Loucy (cell line): ENCODE data around the gene ADAM11.

ENCODE experiments used
- H2AFZ ChIP-seq: fragments of 200-600 bp; sonication (generic); 2 replicates; pipeline ENCODE4 v1.6.0; 2016; ENCODE audit warnings: antibody characterized with exemption, mild to moderate bottlenecking, low read length, moderate library complexity
- H3F3A ChIP-seq: fragments of 200-600 bp; 2 replicates; pipeline ENCODE4 v1.6.0; 2016; ENCODE audit warnings: antibody characterized with exemption, low read depth, mild to moderate bottlenecking
- H3K27me3 ChIP-seq: fragments of 200-600 bp; sonication (generic); 2 replicates; pipeline ENCODE4 v1.6.1; 2014; ENCODE audit warnings: low read length, mild to moderate bottlenecking; ENCODE audit not compliant: insufficient read depth, poor library complexity, severe bottlenecking
- H3K36me3 ChIP-seq: fragments of 200-600 bp; sonication (generic); 2 replicates; pipeline ENCODE4 v1.6.1; 2016; ENCODE audit warnings: low read length; ENCODE audit not compliant: insufficient read depth
- H3K4me1 ChIP-seq: fragments of 200-600 bp; sonication (generic); 2 replicates; pipeline ENCODE4 v1.5.1; 2014; ENCODE audit warnings: low read length, mild to moderate bottlenecking; ENCODE audit not compliant: insufficient read depth, poor library complexity, severe bottlenecking
- H3K4me2 ChIP-seq: fragments of 200-600 bp; sonication (generic); 2 replicates; pipeline ENCODE4 v1.6.0; 2014; ENCODE audit warnings: antibody characterized with exemption, low read length, low read depth, mild to moderate bottlenecking; ENCODE audit not compliant: poor library complexity, severe bottlenecking
- H3K4me3 ChIP-seq: fragments of 200-600 bp; sonication (generic); 2 replicates; pipeline ENCODE4 v1.5.1; 2014; ENCODE audit warnings: low read length, mild to moderate bottlenecking, mixed read lengths; ENCODE audit not compliant: poor library complexity, severe bottlenecking
- H3K79me2 ChIP-seq: fragments of 200-600 bp; sonication (generic); 2 replicates; pipeline ENCODE4 v1.6.1; 2014; ENCODE audit warnings: low read length; ENCODE audit not compliant: insufficient read depth
- H3K9ac ChIP-seq: fragments of 200-600 bp; sonication (generic); 2 replicates; pipeline ENCODE4 v1.6.0; 2014; ENCODE audit warnings: mild to moderate bottlenecking, low read depth, low read length, moderate library complexity; ENCODE audit not compliant: poor library complexity, severe bottlenecking
- H3K9me2 ChIP-seq: fragments of 200-600 bp; sonication (generic); replicated peaks from 2 replicates; pipeline ENCODE4 v1.6.1; 2016; ENCODE audit warnings: low read depth, low read length, mixed read lengths
- H3K9me3 ChIP-seq: fragments of 200-600 bp; sonication (generic); 2 replicates; pipeline ENCODE4 v1.6.1; 2014; ENCODE audit warnings: mild to moderate bottlenecking, antibody characterized with exemption, low read length, low read depth; ENCODE audit not compliant: insufficient read depth
- H4K20me1 ChIP-seq: fragments of 200-600 bp; sonication (generic); 2 replicates; pipeline ENCODE4 v1.6.0; 2014; ENCODE audit warnings: antibody characterized with exemption, low read length, mild to moderate bottlenecking; ENCODE audit not compliant: insufficient read depth, poor library complexity, severe bottlenecking
- EZH2phosphoT487 ChIP-seq: fragments of 200-600 bp; IDR thresholded peaks from 2 replicates; pipeline ENCODE4 v1.6.1; 2018; ENCODE audit warnings: antibody characterized with exemption, mild to moderate bottlenecking, moderate library complexity, borderline replicate concordance
- TF ChIP-seq, protein P1 (sequence below): fragments of 200-600 bp; sonication (generic); conservative IDR thresholded peaks from 2 replicates; pipeline ENCODE4 v1.5.1; 2014; ENCODE audit warnings: mild to moderate bottlenecking, antibody characterized with exemption, low read length

The ADAM11 gene

GRCh38 chr17:44797802-44798201 is 39.0 kb downstream of the ADAM11 start:
- Histone ChIP-seq H3K9ac (no peak overlapping the region), H3F3A (no peaks in the 10 kb centered on the region), H3K36me3 (no peaks in the 10 kb centered on the region), H3K27me3 (no peaks in the 10 kb centered on the region), H3K4me3 (no peak overlapping the region), H3K4me1 (peaks cover 8% of the 10 kb centered on the region), H4K20me1 (no peaks in the 10 kb centered on the region), H2AFZ (no peak overlapping the region), H3K79me2 (no peaks in the 10 kb centered on the region), H3K9me3 (no peaks in the 10 kb centered on the region), H3K4me2 (no peak overlapping the region), H3K9me2 (no peaks in the 10 kb centered on the region)
- TF ChIP-seq EZH2phosphoT487, result no peak
- TF ChIP-seq, protein P1, sequence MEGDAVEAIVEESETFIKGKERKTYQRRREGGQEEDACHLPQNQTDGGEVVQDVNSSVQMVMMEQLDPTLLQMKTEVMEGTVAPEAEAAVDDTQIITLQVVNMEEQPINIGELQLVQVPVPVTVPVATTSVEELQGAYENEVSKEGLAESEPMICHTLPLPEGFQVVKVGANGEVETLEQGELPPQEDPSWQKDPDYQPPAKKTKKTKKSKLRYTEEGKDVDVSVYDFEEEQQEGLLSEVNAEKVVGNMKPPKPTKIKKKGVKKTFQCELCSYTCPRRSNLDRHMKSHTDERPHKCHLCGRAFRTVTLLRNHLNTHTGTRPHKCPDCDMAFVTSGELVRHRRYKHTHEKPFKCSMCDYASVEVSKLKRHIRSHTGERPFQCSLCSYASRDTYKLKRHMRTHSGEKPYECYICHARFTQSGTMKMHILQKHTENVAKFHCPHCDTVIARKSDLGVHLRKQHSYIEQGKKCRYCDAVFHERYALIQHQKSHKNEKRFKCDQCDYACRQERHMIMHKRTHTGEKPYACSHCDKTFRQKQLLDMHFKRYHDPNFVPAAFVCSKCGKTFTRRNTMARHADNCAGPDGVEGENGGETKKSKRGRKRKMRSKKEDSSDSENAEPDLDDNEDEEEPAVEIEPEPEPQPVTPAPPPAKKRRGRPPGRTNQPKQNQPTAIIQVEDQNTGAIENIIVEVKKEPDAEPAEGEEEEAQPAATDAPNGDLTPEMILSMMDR, result no peak

DNA sequence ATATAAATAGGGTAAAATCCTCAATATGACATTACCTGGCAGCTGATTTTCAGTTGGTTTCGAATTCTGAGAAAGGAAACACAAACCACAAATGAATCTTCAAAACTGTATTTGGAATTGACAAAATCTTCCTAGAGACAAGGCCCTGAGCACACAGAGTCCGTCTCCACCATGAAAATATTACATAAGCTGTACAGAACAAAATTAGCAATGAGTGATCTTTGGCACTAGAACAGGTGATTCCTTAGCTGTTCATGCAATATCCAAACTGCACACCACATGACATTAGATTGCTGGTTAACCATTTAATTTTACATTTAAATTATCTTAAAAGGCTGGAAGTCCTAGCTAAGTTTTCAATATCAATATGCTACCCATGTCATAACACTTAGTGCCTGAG is 39.6 kb downstream of the ADAM11 start:
- H3K9ac ChIP-seq, result no peak overlapping the region
- H3K4me1 ChIP-seq, result peaks cover 8% of the 10 kb centered on the region
- no peaks in the 10 kb centered on the region for H3K9me3 ChIP-seq
- no peaks in the 10 kb centered on the region for H3K36me3 ChIP-seq
- no peaks in the 10 kb centered on the region for H3K27me3 ChIP-seq
- H3K4me3 ChIP-seq, result no peak overlapping the region
- TF ChIP-seq, protein P1, result no peak
- TF ChIP-seq EZH2phosphoT487, result no peak
- no peaks in the 10 kb centered on the region for H3K79me2 ChIP-seq
- H4K20me1 ChIP-seq, result no peaks in the 10 kb centered on the region
- no peaks in the 10 kb centered on the region for H3F3A ChIP-seq
- no peak overlapping the region for H3K4me2 ChIP-seq
- no peak overlapping the region for H2AFZ ChIP-seq
- H3K9me2 ChIP-seq, result no peaks in the 10 kb centered on the region

DNA sequence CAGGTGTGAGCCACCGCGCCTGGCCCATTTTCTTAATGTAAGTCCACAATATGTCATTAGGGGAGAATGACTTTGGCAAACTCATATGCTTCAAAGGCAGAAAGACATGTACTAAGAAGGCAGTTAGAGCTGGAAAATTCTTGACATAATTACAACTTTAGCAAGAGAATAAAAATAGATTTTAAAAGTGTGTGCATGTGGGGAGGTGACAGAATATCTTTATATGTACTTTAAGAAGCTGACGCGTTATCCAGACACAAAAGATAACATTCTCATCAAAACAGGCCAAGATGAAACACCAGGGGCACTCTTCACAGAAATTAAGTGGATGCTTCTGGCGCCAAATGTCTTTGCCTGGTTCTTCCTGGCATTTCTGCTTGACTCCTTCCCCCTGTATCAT is 43.1 kb downstream of the ADAM11 start:
- H3K36me3 ChIP-seq, result peaks cover 21% of the 10 kb centered on the region; the same call in 1 of the 2 replicates
- H3K4me1 ChIP-seq, result no peaks in the 10 kb centered on the region
- no peak overlapping the region for H2AFZ ChIP-seq
- H3K9ac ChIP-seq, result no peak overlapping the region
- no peaks in the 10 kb centered on the region for H4K20me1 ChIP-seq
- no peak overlapping the region for H3K4me2 ChIP-seq
- no peaks in the 10 kb centered on the region for H3F3A ChIP-seq
- H3K4me3 ChIP-seq, result no peak overlapping the region
- no peak for TF ChIP-seq EZH2phosphoT487
- TF ChIP-seq, protein P1, result no peak
- H3K9me2 ChIP-seq, result no peaks in the 10 kb centered on the region
- no peaks in the 10 kb centered on the region for H3K27me3 ChIP-seq
- no peaks in the 10 kb centered on the region for H3K79me2 ChIP-seq
- no peaks in the 10 kb centered on the region for H3K9me3 ChIP-seq
